COLO668 (cell line): ENCODE results near the gene OR1B1.
"Not testable (repeated sequence)": the region's sequence is repeated elsewhere in the genome, so short reads cannot be mapped to it uniquely, and the experiment has no call there.

Experiments used
- DNase-seq: peaks from one replicate; lab custom pipeline; 2025; ENCODE audit not compliant: unreplicated experiment; lab: John Stamatoyannopoulos, UW

Gene OR1B1

DNA sequence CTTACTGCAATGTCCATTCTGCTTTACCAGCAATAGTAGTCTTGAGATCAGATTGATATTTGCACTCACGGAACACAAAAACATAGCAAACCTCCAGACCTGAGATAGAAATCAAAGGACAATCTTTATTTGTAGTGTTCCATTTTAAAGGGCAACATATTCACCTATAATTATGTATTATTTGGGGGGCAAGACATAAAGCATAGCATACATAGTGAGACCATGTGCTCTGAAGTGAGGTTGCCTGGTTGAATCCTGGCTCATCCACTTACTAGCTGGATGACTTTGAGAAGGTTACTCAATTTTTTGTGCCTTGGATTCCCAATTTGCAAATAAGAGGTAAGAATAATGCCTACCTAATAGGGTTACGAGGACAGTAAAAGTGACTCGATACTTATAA lies at the start of gene OR1B1:
Gene OR1B1 (minus strand): TSS at position 101 of the 400 bp plus-strand sequence.
- DNase-seq: no peak

DNA sequence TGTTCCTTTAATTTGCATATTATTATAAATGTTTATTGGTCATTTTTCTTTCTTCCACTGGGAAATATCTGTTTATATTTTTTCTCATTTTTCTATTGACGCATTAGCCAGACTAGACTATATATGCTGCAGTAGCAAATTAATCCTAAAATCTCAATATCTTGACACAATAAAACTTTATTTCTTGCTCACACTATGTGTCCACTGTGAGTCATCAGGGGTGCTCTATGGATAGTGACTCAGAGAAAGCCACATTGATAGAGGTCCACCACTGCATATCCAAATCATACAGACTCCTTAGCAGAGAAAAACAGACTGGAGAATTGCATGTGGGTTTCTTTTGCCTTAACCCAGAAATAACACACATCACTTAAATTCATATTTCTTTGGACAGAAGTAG lies 38.3 kb upstream of the OR1B1 start:
- DNase-seq: no peak

DNA sequence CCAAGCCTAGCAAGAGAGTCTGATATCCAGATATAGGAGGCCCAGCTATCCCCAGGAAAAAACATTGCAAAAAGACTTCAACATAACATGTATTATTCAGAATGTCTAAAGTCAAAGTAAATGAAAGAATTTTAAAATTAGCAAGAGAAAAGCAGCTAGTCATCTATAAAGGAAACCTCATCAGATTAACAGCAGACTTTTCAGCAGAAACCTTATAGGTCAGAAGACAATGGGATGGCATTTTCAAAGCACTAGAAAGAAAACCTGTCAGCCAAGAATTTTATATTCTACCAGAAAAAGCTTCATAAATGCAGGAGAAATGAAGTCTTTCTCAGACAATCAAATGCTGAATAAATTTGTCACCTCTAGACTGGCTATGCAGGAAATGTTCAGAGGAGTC lies 27.4 kb upstream of the OR1B1 start:
- DNase-seq: no peak

DNA sequence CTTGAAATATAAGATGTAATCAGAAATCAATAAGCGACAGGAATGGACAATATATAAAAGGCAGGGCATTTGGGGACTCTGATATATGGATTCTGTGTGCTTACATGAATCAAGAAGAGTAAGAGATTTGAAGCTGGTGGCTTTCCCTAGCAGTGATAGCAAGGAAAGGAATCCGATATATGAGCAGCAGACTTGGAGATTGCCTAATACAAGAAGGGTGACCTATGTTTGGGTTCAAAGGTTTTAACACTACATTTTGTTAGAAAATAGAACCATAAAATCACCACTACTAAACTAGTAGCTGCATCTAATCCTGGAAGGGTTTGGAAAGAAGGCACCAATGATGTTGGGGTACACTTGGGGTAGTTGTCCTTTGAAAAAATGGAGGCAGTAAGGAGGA lies 15.1 kb upstream of the OR1B1 start:
- no peak for DNase-seq

DNA sequence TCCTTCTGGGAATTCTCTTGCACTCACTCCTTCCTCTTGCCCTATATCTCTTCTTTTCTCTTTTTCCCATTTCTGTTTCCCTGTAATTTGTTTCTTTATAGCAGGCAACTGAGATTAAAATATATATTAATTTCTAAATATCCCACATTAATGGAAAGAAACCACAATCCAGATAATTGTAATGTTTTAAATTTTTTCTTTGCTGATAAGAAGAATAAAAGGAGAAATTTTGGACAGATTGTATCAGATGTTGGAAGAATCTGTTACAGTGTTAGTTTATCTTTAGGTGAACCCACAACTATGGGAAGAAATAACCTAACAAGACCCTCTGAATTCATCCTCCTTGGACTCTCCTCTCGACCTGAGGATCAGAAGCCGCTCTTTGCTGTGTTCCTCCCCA lies 4.0 kb upstream of the OR1B1 start, which contains the start of gene OR1L1:
Gene OR1L1 (plus strand): TSS at position 301 of the 400 bp plus-strand sequence. CDS start 0 bp downstream, at position 301.
- no peak for DNase-seq

DNA sequence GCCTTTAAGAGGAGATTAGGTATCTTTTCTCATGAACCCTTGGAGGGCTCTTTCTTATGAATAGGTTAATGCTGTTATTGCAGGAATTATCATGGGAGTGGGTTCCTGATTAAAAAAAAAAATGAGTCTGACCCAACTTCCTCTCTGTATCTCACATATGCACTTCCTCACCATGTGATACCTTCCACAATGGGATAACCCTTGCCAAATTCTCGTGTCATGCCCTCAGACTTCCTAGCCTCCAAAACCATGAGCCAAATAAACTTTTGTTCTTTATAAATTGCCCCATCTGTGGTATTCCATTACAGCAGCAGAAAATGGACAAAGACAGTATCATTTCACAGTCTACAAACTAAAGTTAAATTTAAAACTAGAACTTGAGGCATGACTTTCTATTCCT lies 1.0 kb downstream of the OR1B1 start:
- no peak for DNase-seq

DNA sequence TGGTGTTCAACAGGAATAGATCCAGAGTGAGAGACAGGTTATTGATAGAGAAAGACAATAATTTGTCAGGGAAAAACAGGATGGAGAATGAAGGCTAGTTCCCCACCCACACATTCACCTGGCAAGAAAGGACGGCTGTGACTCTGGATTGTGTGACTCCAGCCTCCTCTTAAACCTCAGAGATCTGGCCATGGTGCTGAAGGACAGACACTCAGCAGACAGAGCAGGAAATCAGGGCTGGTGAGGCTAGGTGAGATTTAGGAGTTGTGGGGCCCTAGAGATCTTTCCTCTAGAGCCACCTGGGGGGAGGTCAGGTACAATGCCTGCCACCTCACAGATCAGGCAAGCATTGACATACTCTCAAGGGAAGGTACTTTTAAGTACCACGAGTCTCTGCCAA lies 15.2 kb downstream of the OR1B1 start:
- no peak for DNase-seq

DNA sequence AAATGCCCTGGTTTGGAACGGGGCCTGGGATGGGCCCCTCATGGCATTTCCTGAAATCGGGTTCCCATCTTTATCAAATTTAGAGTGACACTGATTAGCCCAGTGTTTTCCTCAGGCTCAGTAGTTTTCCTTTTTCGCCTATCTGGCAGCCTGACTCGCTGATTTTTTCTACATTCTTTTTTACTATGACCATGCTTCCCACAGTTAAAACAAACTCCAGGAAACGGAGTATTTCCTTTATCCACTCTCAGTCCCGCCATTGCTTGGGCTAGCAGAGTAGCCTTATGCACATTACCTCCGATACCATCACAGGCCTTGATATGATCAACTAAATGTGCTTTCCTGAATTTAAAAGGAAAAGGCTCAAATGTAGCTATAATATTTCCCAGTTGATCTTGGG lies 37.4 kb downstream of the OR1B1 start:
- no peak for DNase-seq

DNA sequence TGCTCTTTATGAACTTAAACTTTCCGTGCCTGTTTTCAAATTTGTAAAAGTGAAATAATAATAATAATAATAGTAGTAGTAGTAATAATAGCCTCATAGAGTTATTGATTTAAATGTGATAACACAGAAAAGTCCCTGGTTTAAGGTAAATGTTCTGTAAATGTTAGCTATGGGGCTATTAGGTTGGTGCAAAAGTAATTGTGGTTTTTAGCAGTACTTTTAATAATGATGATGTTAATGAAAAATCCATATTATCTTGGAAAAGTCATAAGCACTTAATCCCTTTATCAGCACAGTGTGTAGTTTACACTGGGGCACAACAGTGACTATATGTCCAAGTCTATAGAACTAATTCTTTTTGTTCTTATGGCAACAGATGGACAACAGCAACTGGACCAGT lies 43.1 kb downstream of the OR1B1 start, which contains the start of gene OR1Q1:
Gene OR1Q1 (plus strand): TSS at position 377 of the 400 bp plus-strand sequence. CDS start 0 bp downstream, at position 377.
- DNase-seq: no peak

DNA sequence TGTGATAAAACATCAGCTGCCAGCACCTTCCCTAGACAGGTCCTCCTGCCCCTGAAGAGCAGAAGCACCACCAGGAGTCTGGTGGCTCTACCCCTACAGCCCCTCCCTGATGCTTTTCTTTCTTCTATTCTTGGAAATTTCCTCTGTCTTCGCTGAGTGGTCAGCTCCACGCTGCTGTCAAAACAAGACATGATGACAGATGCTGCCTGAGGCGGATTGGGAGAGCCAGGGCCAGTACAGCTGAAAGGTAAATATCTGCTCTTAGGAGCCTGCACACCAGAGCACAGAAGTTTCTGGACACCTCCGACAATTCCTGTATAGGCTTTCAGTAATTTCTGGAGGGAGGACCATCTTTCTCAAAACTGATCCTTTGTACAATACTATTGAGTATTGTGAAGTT lies 47.6 kb downstream of the OR1B1 start:
- DNase-seq: no peak

DNA sequence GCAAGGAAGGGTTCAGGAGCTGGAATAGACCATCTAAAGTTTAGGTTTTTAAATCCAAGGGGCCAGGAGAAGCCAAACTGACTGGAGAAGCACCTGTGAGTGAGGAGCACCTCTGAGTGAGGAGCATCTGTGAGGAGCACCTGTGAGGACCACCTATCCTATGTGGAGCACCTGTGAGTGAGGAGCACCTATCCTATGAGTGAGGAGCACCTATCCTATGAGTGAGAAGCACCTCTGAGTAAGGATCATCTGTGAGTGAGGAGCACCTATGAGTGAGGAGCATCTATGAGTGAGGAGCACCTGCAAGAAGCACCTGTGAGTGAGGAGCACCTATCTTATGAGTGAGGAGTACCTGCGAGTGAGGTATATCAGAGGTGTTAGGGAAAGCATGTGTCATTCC lies 50.8 kb downstream of the OR1B1 start:
- no peak for DNase-seq

DNA sequence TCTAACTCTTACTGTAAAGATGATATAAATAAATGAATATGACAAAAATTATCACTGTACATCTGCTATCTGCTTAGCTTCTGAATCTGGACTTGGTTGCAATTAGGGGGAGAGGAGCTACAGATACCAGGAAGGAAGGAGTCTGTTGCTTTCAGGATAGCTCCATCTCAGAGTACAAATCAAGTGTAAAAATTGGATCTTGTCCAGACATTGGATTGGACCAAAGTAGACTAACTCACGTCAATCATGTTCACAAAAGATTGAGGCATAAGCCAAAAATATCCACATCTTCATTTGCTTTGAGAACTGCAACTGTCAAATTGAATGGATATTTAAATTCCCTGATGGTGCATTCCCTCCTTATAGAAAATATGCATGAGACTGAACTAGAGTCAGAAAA lies 51.7 kb downstream of the OR1B1 start:
- DNase-seq: no peak

DNA sequence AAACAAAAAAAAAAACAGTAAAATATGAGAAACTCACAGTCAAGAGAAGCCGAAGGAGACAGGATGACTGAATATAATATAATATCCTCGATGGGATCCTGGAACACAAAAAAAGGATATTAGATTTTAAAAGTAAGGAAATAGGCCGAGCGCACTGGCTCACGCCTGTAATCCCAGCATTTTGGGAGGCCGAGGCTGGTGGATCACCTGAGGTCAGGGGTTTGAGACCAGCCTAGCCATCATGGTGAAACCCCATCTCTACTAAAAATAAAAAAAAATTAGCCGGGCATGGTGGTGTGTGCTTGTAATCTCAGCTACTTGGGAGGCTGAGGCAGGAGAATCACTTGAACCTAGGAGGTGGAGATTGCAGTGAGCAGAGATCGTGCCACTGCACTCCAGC lies 74.1 kb downstream of the OR1B1 start, which contains the start of gene OR1L8:
Gene OR1L8 (minus strand): TSS at position 101 of the 400 bp plus-strand sequence. CDS start 14,907 bp downstream, outside the sequence.
- not testable (repeated sequence) for DNase-seq

DNA sequence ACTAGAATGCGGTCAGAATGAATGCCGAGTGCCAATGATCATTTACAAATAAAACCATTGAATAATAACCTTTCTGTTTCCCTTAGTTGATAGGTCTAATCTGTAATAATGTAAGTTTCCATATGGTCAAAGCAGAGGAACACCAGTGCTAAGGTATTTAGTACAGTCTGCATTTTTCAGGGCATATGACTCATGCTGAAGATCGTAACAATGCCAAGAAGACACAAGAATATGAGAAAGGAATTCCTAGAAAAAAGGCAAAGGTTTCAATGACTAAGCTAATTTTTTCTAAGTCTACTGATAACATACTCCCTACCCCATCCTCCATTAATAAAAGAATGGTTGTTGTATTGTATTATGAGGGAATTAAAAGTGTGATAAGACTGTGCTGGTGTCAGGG lies 77.1 kb downstream of the OR1B1 start:
- no peak for DNase-seq

DNA sequence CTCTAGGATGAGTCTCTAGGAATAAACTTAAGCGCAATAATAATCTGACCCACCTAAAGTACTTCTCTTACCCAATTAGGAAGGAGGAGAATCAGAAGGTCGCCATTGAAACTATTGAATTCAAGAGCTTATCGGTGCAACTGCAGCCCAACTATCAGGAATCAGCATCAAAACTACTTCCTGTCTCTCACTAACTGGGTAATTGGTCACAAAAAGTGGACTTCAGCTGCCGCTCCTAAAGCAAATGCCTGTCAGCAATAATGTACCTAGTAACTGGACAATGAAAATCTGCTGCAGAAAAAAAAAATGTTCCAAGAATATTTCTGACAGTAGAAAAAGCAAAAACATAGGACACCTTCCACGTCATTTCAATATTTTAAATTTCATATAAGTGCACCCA lies 77.6 kb downstream of the OR1B1 start:
- DNase-seq: no peak
